ENCODE data around the gene NR5A1. TPM values are rescaled to one million over a fixed set of nuclear protein-coding genes. Genes with fewer than 3 reads are reported as not detected.

Gene NR5A1
- total RNA-seq, 2 donors from 2014 or later, result not detected

GRCh38 chr9:124507880-124508423, 753 bp upstream of the NR5A1 start:
- Mint-ChIP-seq H3K36me3 (ENCODE audit: low read depth) (peaks cover 5% of the 10 kb centered on the region), H3K9me3 (no peaks in the 10 kb centered on the region), H3K27ac (no peak overlapping the region), H3K4me1 (peaks cover 5% of the 10 kb centered on the region), H3K4me3 (no peak overlapping the region), H3K27me3 (peaks cover 24% of the 10 kb centered on the region)
- no peak for ATAC-seq (replicated peaks)

- Mint-ChIP-seq H3K9me3 (no peaks in the 10 kb centered on the region), H3K27ac (no peak overlapping the region), H3K36me3 (ENCODE audit: low read depth) (peaks cover 5% of the 10 kb centered on the region), H3K27me3 (peaks cover 17% of the 10 kb centered on the region), H3K4me1 (peaks cover 5% of the 10 kb centered on the region), H3K4me3 (no peak overlapping the region)
- ATAC-seq (replicated peaks), result no peak
These were observed 766 bp downstream of the NR5A1 start for GRCh38 chr9:124506433-124506832.

GRCh38 chr9:124505901-124506346, 1.3 kb downstream of the NR5A1 start:
- Mint-ChIP-seq H3K9me3 (no peaks in the 10 kb centered on the region), H3K36me3 (ENCODE audit: low read depth) (peaks cover 5% of the 10 kb centered on the region), H3K4me1 (peaks cover 5% of the 10 kb centered on the region), H3K4me3 (no peak overlapping the region), H3K27me3 (peaks cover 19% of the 10 kb centered on the region), H3K27ac (no peak overlapping the region)
- no peak for ATAC-seq (replicated peaks)

- H3K4me3 Mint-ChIP-seq, result peak overlapping the region; percentile 19
- no peak overlapping the region for H3K27ac Mint-ChIP-seq
- H3K4me1 Mint-ChIP-seq, result peaks cover 5% of the 10 kb centered on the region
- no peaks in the 10 kb centered on the region for H3K9me3 Mint-ChIP-seq
- no peak for ATAC-seq (replicated peaks)
- peaks cover 5% of the 10 kb centered on the region for H3K36me3 Mint-ChIP-seq (ENCODE audit: low read depth)
- peaks cover 22% of the 10 kb centered on the region for H3K27me3 Mint-ChIP-seq
These were observed 1.9 kb downstream of the NR5A1 start for GRCh38 chr9:124505006-124505900.

GRCh38 chr9:124504530-124505005, 2.6 kb downstream of the NR5A1 start:
- H3K4me1 Mint-ChIP-seq, result peaks cover 5% of the 10 kb centered on the region
- H3K9me3 Mint-ChIP-seq, result no peaks in the 10 kb centered on the region
- no peak overlapping the region for H3K27ac Mint-ChIP-seq
- H3K27me3 Mint-ChIP-seq, result peaks cover 25% of the 10 kb centered on the region
- no peak overlapping the region for H3K4me3 Mint-ChIP-seq
- ATAC-seq (replicated peaks), result no peak
- H3K36me3 Mint-ChIP-seq (ENCODE audit: low read depth), result peaks cover 5% of the 10 kb centered on the region

- Mint-ChIP-seq H3K27me3 (peaks cover 27% of the 10 kb centered on the region), H3K4me3 (peak overlapping the region; percentile 66), H3K4me1 (peaks cover 5% of the 10 kb centered on the region), H3K27ac (no peak overlapping the region), H3K36me3 (ENCODE audit: low read depth) (peaks cover 5% of the 10 kb centered on the region), H3K9me3 (no peaks in the 10 kb centered on the region)
- no peak for ATAC-seq (replicated peaks)
These were observed 3.3 kb downstream of the NR5A1 start for GRCh38 chr9:124503713-124504529.

GRCh38 chr9:124502711-124503702, 4.2 kb downstream of the NR5A1 start:
- Mint-ChIP-seq H3K27me3 (peaks cover 27% of the 10 kb centered on the region), H3K4me1 (peaks cover 5% of the 10 kb centered on the region), H3K27ac (no peak overlapping the region), H3K4me3 (peak overlapping the region; percentile 66), H3K9me3 (no peaks in the 10 kb centered on the region), H3K36me3 (ENCODE audit: low read depth) (peaks cover 5% of the 10 kb centered on the region)
- ATAC-seq (replicated peaks), result no peak

GRCh38 chr9:124501771-124502320, 5.4 kb downstream of the NR5A1 start:
- Mint-ChIP-seq H3K27me3 (peaks cover 26% of the 10 kb centered on the region), H3K36me3 (ENCODE audit: low read depth) (peaks cover 5% of the 10 kb centered on the region), H3K4me1 (peaks cover 5% of the 10 kb centered on the region), H3K4me3 (no peak overlapping the region), H3K9me3 (no peaks in the 10 kb centered on the region), H3K27ac (no peak overlapping the region)
- ATAC-seq (replicated peaks), result no peak

- Mint-ChIP-seq H3K36me3 (ENCODE audit: low read depth) (peaks cover 5% of the 10 kb centered on the region), H3K9me3 (no peaks in the 10 kb centered on the region), H3K27me3 (peaks cover 22% of the 10 kb centered on the region), H3K27ac (no peak overlapping the region), H3K4me1 (peaks cover 8% of the 10 kb centered on the region), H3K4me3 (no peak overlapping the region)
- ATAC-seq (replicated peaks), result no peak
These were observed 6.2 kb downstream of the NR5A1 start for GRCh38 chr9:124500796-124501611.

- no peak for ATAC-seq (replicated peaks)
- no peak overlapping the region for H3K4me3 Mint-ChIP-seq
- peaks cover 17% of the 10 kb centered on the region for H3K27me3 Mint-ChIP-seq
- peaks cover 12% of the 10 kb centered on the region for H3K4me1 Mint-ChIP-seq
- H3K9me3 Mint-ChIP-seq, result no peaks in the 10 kb centered on the region
- H3K27ac Mint-ChIP-seq, result no peak overlapping the region
- peaks cover 5% of the 10 kb centered on the region for H3K36me3 Mint-ChIP-seq (ENCODE audit: low read depth)
These were observed 7.0 kb downstream of the NR5A1 start for GRCh38 chr9:124500028-124500795.

- Mint-ChIP-seq H3K4me3 (no peak overlapping the region), H3K4me1 (peaks cover 12% of the 10 kb centered on the region), H3K36me3 (ENCODE audit: low read depth) (peaks cover 5% of the 10 kb centered on the region), H3K27me3 (peaks cover 15% of the 10 kb centered on the region), H3K9me3 (no peaks in the 10 kb centered on the region), H3K27ac (no peak overlapping the region)
- ATAC-seq (replicated peaks), result no peak
These were observed 8.0 kb downstream of the NR5A1 start for GRCh38 chr9:124499216-124499615.

- no peaks in the 10 kb centered on the region for H3K9me3 Mint-ChIP-seq
- ATAC-seq (replicated peaks), result no peak
- no peaks in the 10 kb centered on the region for H3K36me3 Mint-ChIP-seq (ENCODE audit: low read depth)
- H3K4me3 Mint-ChIP-seq, result no peak overlapping the region
- H3K27me3 Mint-ChIP-seq, result peaks cover 10% of the 10 kb centered on the region
- no peak overlapping the region for H3K27ac Mint-ChIP-seq
- peaks cover 6% of the 10 kb centered on the region for H3K4me1 Mint-ChIP-seq
These were observed 8.6 kb downstream of the NR5A1 start for GRCh38 chr9:124498499-124499146.

All from activated T-helper 17 cell treated with anti-CD3 and anti-CD28 coated beads, Interleukin-2, amount 50 U/mL, for 72 hours (primary cell).